WERI-Rb-1 (cell line): Measurements from ENCODE around the gene ARHGAP22.

Experiments used
- DNase-seq: peaks from one replicate; pipeline ENCODE4 v3.0.0-alpha.2; 2020
- H3K27ac ChIP-seq: fragments of 250-450 bp; sonication (Bioruptor Pico); 2 replicates; pipeline ENCODE4 v1.5.1; 2020; ENCODE audit warnings: mild to moderate bottlenecking, moderate library complexity
- H3K27me3 ChIP-seq: fragments of 250-450 bp; sonication (Bioruptor Pico); 2 replicates; pipeline ENCODE4 v1.5.1; 2021; ENCODE audit warnings: mild to moderate bottlenecking, low read depth, moderate library complexity; ENCODE audit not compliant: insufficient read depth, severe bottlenecking
- H3K36me3 ChIP-seq: fragments of 250-450 bp; sonication (Bioruptor Pico); 2 replicates; pipeline ENCODE4 v1.5.1; 2020; ENCODE audit warnings: mild to moderate bottlenecking, moderate library complexity
- H3K4me3 ChIP-seq: 2 replicates; pipeline ENCODE4 v1.5.1; 2011; ENCODE audit warnings: low read depth, mild to moderate bottlenecking, control low read depth, low read length
- H3K9me3 ChIP-seq: fragments of 250-450 bp; sonication (Bioruptor Pico); 2 replicates; pipeline ENCODE4 v1.5.1; 2021; ENCODE audit warnings: mild to moderate bottlenecking, moderate library complexity; ENCODE audit not compliant: severe bottlenecking
- TF ChIP-seq, protein P1 (sequence below): IDR thresholded peaks from 2 replicates; pipeline ENCODE4 v1.5.1; 2011; ENCODE audit warnings: low read depth, mild to moderate bottlenecking, control low read depth, inconsistent platforms, low read length

ARHGAP22 gene

DNA sequence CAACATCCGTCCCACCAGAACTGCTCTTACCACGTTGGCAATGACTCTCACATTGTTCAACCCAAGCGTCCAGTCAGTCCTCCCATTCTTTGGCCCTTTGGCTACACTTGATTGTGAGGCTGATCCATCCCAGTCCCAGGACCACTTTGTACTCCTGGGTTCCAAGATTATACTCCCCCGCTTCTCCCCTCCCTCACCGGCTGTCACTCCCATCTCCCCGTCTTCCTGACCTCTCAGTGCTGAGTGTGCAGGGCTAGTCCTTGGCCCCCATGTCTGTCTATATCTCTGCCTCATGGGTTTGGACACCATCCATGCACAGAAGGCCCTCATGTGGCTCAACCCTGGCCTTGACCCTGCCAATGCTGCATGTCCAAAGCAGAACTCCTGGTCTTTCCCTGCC is 12.5 kb downstream of the ARHGAP22 start:
- TF ChIP-seq, protein P1, sequence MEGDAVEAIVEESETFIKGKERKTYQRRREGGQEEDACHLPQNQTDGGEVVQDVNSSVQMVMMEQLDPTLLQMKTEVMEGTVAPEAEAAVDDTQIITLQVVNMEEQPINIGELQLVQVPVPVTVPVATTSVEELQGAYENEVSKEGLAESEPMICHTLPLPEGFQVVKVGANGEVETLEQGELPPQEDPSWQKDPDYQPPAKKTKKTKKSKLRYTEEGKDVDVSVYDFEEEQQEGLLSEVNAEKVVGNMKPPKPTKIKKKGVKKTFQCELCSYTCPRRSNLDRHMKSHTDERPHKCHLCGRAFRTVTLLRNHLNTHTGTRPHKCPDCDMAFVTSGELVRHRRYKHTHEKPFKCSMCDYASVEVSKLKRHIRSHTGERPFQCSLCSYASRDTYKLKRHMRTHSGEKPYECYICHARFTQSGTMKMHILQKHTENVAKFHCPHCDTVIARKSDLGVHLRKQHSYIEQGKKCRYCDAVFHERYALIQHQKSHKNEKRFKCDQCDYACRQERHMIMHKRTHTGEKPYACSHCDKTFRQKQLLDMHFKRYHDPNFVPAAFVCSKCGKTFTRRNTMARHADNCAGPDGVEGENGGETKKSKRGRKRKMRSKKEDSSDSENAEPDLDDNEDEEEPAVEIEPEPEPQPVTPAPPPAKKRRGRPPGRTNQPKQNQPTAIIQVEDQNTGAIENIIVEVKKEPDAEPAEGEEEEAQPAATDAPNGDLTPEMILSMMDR = no peak
- no peaks in the 10 kb centered on the region for H3K9me3 ChIP-seq
- no peaks in the 10 kb centered on the region for H3K27me3 ChIP-seq
- H3K4me3 ChIP-seq = no peak overlapping the region
- no peaks in the 10 kb centered on the region; the same call in 1 of the 2 replicates for H3K36me3 ChIP-seq
- no peak overlapping the region for H3K27ac ChIP-seq
- no peak for DNase-seq

DNA sequence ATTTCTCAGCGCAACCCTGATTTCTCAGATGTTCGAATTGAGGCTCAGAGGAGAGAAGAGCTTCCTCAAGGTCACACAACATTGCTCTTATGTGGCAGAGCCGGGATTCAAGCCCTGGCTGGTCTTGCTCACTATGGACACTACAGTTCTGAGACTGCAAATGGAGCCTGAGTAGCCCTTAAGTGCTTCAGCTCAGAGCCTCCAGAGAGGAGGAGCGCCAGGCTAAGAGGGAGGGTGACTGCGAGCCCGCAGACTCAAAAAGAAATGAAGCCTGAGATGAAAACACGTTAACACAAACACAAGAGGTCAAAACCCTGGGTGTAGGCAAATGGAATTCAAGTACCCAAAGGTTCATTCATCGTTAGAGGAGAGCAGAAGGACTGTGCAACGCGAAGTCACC is 13.9 kb downstream of the ARHGAP22 start:
- Histone ChIP-seq H3K27me3 (no peaks in the 10 kb centered on the region), H3K27ac (no peak overlapping the region), H3K9me3 (no peaks in the 10 kb centered on the region)

DNA sequence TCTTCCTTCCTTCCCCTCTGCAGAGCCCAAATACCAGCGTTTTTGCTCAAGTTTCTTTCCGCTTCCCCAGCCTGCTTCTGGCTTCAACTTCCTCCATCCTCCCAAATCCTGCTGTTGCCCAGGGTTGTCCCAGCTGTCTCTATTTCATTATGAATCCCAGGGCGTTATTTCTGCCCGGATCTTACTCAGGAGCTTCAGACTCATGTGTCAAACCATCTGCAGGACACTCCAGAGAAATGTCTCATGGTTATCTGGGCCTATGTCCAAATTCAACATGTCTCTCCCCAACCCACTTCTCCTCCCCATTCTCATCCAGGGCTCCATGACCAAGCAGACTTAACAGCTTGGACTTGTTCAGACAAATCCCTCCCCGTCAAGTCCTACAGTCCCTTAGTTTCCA is 15.6 kb downstream of the ARHGAP22 start:
- Histone ChIP-seq H3K27me3 (no peaks in the 10 kb centered on the region), H3K27ac (no peak overlapping the region; the same call in 1 of the 2 replicates), H3K36me3 (no peaks in the 10 kb centered on the region; the same call in 1 of the 2 replicates), H3K9me3 (peaks cover 5% of the 10 kb centered on the region), H3K4me3 (no peak overlapping the region)
- DNase-seq = no peak
- TF ChIP-seq, protein P1 = no peak

More for the DNA sequence above, 13.9 kb downstream of the ARHGAP22 start:
- no peak overlapping the region for H3K4me3 ChIP-seq
- no peak for DNase-seq
- TF ChIP-seq, protein P1 = no peak
- H3K36me3 ChIP-seq = no peaks in the 10 kb centered on the region; the same call in 1 of the 2 replicates

DNA sequence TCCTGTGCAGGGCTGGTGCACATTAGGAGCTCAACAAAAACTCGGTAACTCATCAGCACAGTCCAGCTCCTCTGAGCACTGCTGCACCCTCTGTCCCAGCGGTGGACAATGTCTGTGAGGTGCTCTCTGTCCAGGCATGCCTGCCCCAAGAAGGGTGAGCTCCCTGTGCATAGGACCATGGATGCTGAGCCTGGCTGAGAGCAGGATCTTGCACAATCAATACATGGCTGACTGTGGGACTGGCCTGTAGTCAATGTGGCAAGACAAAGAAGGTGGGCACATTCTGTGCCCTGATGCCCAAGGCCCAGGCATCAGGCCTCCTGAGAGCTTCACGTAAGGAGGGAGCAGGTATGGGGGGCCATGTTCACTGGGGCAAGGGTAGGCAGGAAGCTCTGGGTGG is 17.1 kb downstream of the ARHGAP22 start:
- Histone ChIP-seq H3K27ac (no peak overlapping the region), H3K9me3 (peaks cover 5% of the 10 kb centered on the region), H3K36me3 (no peaks in the 10 kb centered on the region; the same call in 1 of the 2 replicates), H3K27me3 (no peaks in the 10 kb centered on the region), H3K4me3 (no peak overlapping the region)
- TF ChIP-seq, protein P1 = no peak
- DNase-seq = no peak

DNA sequence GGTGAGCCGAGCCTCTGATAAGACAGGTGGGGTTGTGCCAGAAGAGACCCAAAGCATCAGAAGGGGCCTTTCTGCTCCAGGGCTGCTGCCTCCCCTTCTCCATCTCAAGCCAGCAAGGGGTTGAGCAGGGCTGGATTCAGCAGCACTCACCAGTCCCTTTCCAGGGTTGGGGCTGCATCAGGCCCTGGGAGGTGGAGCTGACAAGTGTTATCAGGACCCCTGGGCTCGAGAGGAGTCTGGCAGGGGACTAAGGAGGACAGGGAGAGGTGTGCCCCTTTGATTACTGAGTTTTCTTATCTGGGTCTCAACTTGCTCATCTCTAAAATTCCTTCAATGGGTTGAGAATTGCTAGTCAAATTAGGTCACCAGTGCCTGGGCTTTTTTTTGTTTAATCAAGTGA is 17.8 kb downstream of the ARHGAP22 start:
- Histone ChIP-seq H3K27ac (no peak overlapping the region), H3K4me3 (no peak overlapping the region), H3K27me3 (no peaks in the 10 kb centered on the region), H3K36me3 (no peaks in the 10 kb centered on the region; the same call in 1 of the 2 replicates), H3K9me3 (peaks cover 5% of the 10 kb centered on the region)
- DNase-seq = no peak
- TF ChIP-seq, protein P1 = no peak

DNA sequence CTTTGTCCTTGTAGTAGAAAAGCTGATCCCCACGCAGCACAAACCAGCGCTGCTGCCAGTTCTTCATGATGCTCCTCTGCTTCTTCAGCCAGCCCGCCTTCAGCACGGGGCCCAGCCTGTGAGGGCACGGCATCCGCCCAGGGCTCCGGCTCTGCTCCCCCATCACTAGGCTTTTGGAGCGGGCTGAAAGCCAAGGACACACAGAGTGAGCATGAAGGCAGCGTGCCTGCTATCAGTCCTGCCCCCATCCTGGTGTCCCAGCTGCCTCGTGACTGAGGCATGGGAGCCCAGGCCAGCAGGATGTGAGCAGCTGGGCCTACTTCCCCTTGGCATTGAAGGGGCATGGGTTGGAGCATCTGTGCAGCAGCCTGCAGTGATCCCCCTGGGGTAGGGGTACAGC is 21.9 kb downstream of the ARHGAP22 start:
- Histone ChIP-seq H3K9me3 (peaks cover 5% of the 10 kb centered on the region), H3K27ac (no peak overlapping the region), H3K36me3 (no peaks in the 10 kb centered on the region), H3K27me3 (no peaks in the 10 kb centered on the region), H3K4me3 (no peak overlapping the region)
- no peak for DNase-seq
- TF ChIP-seq, protein P1 = no peak
